NCI-H1436 (cell line): Measurements from ENCODE around the gene ALDH3A1.
A peak's percentile ranks its signal among the peaks of the same experiment; 100 is the strongest.
"Not testable (repeated sequence)": the region's sequence is repeated elsewhere in the genome, so short reads cannot be mapped to it uniquely, and the experiment has no call there.

Source experiments
- DNase-seq: peaks from one replicate; lab custom pipeline; 2025; lab: John Stamatoyannopoulos, UW

ALDH3A1 gene

DNA sequence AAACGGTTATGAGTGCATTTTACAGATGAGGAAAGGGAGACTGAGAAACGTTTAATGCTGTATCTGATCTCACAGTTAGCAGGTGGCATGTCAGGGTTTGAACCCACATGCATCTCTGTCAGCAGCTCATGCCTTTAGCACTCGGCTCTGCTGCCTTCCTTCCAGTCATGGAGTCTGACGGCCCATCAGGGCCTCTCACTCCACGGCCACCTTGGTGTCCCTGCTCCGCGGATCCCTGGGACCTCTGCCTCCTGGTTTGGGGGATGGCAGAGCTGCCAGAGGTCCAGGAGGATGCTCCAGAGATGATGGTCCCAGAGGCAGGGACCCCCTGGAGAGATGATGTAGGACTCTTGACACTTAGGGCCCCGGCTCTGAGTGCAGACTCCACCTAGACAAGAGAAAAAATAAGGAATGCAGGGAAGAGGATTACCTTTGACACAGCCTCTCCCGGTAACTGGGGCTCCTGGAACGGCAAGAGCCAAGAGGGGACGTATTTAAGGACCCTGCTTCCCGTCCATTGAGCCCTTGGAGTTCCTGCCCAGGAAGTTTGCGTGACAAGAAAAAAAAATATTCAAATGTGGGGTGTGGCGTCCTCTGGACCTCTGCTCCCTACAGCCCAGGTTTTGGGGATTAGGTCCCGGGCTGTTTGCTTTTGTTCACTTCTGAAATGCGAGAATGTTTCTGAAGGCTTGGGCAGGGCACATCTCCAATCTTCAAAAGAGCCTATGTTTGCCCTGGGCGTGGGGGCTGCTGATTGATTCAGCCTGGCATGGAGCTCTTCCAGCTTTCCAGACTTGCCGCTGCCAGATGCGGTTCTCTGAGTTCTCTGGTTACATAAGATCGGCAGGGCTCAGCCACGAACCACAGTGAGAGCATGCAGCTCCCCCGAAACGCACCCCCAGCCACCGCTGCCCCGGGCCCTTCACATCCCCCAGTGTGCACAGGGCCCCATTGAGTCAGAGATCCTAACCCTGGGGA lies at the start of gene ALDH3A1:
TSS of gene ALDH3A1 (minus strand) at position 470 of the 978 bp plus-strand sequence. CDS start 3,169 bp downstream, outside the sequence.
- DNase-seq, result no peak

DNA sequence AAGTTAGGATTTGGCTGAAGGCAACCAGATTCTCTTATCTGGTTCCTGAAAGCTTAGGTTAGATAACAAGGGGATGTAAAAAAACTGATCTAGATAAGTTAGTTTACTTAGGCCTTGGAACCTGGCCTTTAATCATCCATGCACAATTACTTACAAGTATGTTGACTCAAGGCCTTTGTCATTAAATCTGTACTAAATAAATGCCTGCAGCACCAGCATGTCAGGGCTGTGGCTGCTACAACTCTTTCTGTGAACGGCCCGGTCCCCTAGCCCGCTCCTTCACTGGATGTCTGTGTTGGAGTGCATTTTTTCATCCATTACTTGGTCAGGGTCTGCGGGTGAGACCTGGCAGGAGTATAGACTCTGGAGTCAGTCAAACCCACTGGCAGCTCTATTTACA lies 48.4 kb upstream of the ALDH3A1 start:
- no peak for DNase-seq

DNA sequence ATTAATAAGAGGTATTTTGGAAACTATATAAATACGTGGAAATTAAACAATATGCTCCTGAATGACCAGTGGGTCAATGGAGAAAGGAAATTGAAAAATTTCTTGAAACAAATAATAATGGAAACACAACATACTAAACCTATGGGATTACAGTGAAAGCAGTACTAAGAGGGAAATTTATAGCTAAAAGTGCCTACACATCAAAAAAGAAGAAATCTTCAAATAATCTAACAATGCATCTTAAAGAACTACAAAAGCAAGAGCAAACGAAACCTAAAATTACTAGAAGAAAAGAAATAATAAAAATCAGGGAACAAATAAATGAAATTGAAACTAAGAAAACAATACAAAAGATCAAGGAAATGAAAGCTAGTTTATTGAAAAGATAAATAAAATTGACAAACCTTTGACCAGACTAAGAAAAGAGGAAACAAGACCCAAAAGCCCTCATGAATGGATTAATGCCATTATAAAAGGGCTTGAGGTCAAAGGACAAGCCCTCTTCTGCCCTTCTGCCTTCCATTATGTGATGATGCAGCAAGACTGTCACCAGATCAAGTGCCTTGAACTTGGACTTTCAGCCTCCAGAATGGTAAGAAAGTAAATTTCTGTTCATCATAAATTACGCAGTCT lies 43.9 kb upstream of the ALDH3A1 start:
- DNase-seq, result no peak

DNA sequence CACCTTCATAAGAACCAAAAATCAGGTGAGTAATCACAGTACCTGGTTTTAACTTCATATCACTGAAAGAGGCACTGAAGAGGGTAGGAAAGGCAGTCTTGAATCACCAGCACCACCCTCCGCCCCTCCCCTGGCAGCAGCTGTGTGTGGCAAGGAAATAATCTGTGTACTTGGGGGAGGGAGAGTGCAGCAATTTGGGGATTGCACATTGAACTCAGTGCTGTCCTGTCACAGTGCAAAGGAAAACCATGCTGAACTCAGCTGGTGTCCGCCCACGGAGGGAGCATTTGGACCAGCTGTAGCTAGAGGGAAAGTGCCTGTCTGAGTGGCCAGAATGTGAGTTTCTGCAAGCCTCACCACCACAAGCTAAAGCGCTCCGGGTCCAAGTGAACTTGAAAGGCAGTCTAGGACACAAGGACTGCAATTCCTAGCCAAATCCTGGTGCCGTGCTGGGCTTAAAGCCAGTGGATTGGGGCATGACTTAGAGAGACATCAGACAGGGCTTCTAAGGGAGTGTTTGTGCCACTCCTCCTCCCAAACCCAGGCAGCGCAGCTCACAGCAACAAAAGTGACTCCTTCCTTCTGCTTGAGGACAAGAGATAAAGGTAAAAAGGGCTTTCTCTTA lies 39.7 kb upstream of the ALDH3A1 start:
- no peak for DNase-seq

DNA sequence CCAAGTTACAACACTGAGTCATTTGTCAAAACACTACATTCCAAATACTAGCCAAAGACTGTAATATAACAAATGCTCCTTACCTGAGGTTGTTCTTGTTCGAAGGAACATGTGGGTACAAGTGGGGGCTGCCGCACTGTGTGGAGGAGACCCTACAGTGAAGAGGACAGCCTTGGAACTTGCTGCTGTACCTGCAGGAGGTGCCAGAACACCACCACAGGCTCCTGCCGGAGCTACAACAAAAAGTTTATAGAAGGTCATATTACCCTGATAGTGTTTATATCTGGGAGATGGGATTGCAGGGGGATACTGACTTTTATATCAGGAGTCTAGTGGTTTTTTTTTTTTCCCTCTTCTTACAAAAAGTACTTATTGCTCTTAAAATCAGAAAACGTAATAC lies 37.8 kb upstream of the ALDH3A1 start:
- DNase-seq, result no peak

DNA sequence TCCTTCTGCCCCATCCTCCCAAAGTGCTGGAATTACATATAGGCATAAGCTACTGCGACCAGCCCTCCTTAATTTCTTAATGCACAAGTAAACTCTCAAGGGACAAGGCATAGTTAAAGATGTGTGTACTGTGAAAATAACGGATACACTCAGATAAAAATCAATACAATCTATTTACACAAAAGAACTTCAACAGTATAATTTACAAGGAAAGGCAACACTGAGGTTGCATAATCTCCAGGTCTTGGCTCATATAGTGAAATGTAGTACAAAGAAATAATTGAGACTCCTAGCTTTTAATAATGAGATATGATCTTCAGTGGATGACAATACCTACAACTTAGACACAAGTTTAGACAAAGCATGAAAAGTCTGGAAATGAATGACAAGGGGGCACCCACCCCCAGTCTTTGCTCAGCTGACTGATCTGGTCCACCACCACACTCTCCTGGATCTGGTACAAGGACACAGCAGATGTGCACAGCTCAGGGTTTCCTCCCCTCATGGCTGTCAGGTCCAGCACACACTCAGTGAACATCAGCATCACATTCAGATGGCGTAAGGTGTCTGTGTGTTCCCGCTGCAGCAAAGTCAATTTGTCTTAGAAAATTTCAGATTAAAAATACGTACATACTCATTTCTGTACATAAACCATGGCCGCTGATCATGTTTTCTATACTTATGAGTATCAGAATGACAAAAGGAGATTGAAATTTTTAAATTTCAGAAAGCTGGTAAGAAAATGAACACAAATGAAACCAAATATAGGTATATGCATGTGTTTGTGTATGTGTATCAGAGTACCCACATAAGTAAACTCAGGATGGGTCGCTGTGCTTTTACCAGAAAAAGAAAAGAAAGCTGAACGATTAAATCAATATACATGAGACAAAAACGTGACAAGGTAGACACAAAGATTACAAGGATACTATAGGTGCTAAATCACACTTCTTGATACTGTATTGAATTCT lies 33.7 kb upstream of the ALDH3A1 start:
- no peak for DNase-seq

DNA sequence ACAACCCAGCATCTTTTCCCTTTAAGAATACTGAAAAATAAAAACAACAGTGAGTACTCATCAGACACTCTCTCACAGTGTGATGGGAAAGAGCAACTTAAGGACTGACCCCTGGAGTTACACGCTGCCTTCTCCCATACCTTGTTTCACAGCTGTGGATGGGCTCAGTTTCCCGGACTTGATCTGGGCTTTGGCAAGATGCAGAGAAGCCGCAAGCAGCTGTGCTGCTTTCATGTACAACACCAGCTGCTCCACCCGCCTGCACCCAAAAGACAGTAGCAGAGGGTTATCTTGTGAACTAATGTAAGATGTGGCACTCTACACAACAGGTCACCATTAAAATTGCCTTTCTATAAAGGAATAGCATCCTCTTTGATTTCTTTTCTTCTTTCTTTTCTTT lies 32.7 kb upstream of the ALDH3A1 start:
- DNase-seq, result no peak

DNA sequence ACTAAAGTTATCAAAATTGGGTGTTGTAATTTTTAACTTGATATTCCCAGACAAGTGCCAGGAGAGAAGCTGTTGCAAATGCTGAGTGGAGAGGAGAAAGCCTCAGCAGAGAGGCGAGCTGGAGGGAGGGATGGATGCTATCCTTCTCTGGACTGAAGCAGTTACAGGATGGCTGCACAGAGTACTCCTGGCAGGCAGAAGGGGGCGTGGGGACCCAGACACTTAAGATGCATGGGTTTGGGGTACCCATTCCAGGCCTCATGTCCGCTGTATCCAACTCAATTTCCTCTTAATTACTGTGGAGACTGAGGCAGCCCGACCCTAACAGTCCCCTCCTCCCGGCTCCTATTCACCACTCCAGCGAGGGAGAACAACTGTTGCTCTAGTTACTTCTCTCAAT lies 25.4 kb upstream of the ALDH3A1 start:
- DNase-seq, result no peak

DNA sequence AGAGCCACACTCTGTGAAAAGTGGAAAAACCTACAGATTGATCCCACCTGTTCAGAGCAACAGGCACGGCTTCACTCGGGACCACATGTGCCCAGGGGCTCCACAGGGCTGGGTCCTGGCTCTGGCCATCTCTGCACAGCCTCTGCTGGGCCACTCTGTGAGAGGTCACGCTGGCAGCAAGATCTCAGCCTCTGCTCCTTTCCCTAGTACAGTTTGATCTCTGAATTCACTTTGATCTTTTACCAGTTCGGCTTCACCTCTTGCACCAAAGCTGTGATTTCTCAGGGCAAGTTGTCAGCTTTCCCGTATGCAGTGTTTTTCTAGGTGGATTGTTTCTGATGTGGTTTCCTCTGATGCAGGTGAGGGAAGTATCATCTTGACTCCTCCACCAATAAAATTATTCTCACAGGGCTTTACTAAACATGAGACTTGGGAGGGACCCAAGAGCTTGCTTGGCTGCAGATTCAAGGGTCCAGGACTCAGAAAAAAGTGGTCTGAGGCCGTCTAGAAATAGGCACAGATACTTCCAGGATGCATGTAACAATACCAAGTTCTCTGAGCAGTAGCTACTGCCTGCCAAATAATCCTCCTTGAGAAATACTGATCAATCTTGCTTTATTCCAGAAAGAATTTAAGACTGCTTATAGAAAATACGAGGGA lies 24.0 kb upstream of the ALDH3A1 start:
- DNase-seq, result no peak

DNA sequence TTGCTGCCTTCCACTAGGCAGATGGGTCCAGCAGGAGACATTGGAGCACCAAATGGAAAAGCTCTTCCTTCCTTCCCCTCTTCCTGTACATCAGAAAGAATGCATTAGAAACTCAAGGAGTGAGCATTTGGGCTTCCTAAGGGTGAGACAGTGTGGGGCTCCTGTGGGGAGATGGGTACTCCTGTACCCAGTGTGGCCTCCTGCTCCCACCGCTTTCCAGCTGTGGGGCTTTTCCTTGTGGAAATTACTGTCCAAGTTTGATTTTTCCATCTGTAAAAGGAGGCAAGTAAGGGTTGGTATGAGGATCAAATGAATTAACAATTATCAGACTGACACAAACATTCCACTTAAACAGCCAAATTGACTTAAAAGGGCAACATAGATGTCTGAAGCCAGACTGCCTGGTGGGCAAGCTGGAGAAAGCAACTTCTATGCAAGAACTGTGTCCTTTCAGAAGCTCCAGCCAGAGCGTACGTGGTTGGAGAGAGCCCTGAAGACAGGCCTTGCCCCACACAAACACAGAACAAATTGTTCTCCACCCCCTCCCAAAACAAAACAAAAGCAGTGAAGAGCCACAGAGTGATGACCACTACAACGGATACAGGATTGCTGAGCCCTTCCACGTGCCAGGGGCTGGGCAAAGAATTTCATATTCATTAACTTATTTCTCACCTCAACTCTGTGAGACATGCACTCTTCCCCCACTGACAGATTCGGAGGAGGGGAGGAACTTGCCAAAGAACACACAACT lies 23.1 kb upstream of the ALDH3A1 start:
- DNase-seq, result no peak

DNA sequence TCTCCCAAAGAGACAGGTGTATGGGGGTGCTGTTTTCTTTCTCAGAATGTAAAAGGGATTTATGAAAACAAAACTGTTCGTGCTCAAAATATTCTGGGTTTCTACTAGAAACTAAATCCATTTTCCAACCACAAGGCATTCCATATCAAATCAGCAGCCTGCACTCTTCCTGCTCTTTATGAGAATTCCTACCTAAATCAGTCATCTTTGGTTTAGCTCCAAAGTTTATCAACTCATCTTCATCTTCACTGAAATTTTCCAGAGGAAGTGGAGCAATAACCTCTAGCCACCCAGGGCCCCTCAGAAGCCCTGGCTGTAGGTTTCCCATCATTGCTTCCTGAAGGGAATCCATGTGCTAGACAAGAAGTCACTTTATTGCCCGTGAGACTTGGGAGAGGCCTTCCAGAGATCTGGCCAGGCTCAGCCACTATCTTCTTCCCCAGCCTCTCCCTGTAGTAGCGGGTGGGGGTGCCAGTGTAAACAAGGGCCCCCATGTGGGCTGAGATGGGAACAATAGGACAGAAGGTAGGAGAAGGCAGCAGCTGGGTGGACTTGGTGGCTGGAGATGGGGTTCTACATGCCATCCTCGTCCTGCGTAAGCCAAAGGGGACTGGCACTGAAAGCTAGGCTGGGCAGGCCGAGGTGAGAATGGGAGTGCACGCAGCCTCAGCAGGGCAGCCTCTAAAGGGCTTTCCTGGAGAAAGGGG lies 22.0 kb upstream of the ALDH3A1 start:
- no peak for DNase-seq

DNA sequence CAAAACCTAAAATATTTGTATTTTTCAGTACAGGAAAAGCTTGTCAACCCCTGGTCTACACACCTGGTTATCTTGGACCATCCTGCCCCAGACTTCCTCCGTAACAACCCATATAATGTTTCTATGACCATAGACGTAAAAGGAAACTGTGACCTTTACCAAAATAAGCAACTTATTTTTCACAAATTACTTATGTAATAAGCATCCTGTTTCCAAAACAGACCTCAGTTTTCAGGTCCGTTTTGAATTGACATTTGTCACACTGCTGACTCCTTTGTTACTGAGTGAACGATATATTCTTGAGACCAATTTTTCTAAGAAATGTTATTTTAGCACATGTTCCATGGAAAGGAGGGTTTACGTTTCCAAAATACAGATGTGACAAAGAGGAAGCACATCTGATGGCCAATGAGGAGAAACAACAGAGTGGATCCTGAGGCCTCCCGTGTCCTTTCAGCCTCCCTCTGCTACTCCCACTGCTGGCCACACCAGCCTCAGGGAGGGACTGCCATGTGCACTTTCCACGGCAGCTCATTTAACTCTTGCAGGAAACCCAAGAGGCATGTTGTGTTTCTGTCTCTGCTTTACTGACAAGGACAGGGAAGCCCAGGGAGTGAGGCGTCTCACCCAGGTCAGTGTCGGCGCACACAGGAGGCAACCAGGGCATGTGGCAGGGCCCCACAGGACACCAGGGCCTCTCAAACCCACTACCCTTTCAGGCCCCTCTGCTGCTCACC lies 20.1 kb upstream of the ALDH3A1 start:
- no peak for DNase-seq

DNA sequence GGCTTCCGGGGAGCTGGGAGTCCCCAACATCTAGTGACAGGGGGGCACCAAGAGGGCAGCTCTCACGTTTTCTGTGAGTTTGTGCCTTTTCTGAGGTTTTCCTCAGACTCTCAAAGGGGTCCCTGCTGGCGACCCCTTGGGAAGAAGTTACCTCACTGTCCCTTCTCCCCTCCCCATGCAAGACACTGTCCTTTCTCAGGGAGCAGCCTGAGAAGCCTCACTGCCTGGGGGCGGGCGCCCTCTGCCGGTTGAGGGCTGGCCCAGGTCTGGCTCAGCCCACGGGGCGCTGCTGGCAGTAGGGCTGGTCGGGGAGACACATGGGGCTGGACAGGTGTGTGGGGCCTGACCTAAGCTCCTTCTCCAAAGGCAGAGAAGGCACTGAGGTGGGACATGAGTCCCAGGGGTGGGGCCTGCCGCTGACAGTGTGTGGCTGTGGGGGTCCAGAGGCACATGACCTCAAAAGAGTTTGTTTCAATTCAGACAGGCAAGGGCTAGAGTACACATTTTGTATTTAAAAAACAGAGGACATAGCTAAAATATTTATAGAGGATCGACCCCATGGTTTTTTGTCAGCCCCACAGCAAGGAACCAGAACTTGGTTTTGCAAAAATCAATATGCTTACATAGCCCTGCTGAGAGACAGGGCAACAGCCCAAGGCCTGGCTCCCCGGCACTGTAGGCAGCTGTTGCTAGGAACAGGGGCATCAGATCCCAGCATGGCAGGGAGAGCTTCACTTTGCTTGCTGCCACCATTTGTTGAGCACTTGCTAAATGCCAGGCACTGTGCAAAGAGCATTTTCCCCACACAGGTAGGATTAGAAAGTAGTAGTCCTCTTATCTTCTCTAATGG lies 18.5 kb upstream of the ALDH3A1 start:
- DNase-seq, result peak; percentile 81

DNA sequence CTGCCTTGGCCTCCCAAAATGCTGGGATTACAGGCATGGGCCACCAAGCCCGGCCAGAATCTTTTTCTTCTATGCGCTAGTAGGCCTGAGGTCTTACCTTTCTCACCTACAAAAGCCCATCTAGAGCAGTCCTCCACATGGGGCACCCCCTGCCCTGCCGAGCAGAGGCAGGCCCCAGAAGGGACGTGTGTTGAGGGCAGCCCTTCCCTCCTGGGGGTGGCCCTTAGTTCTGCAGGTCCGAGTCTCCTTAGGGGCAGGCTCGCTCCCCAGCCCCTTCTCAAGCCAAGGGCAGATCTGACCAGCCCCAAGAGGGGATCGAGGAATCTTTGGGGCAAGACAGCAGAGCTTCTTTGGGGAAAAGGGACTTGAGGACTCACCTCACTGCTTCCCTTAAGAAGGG lies 17.9 kb upstream of the ALDH3A1 start:
- DNase-seq, result no peak

DNA sequence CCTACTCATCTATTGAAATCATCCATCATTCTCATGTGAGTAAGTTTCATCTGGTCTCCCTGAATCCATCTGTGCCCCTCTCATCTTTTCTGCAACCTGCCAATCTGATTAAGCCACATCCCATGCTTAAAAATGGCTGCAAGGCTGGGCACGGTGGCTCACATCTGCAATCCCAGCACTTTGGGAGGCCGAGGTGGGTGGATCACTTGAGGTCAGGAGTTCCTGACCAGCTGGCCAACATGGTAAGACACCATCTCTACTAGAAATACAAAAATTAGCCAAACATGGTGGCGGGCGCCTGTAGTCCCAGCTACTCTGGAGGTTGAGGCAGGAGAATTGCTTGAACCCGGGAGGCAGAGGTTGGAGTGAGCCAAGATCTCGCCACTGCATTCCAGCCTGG lies 15.9 kb upstream of the ALDH3A1 start:
- not testable (repeated sequence) for DNase-seq

DNA sequence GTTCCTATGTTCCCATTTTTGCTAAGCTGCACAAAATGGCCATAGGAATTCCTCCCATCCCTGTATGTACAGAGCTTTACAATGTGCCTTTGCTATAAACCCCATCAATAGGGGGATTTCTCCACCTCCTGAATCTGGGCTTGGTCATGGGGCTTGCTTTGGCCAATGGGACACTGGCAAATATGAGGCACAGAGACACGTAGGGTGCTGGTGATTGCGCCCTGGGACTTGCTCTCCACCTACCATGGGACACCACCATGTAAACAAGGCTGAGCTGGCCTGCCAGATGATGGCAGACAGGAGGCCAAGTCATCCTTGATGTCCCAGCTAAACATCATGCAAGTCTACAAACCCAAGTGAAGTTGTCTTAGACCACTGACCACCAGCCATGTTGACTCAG lies 15.3 kb upstream of the ALDH3A1 start:
- DNase-seq, result no peak

DNA sequence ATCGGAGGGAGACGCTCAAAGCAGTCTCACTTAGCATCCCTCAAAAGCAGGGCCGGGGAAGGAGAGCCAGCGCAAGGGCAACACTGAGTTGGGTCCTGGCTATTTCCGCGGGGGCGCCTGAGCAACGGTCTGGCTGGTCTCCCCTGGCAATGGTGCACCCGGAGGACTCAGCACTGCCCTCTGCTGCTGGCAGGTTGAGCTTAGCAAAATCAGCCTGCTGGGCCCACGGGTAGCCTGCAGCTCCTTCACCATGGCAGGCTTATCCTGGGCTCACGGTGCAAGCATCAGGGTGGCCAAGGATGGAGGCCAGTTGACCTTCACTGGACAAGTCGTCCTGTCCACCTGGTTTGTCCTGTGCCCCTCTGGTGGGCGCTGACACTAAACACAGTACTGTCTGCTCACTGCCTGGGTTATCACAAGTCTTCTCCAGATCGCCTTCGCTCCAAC lies 14.4 kb upstream of the ALDH3A1 start:
- peak; percentile 80 for DNase-seq

DNA sequence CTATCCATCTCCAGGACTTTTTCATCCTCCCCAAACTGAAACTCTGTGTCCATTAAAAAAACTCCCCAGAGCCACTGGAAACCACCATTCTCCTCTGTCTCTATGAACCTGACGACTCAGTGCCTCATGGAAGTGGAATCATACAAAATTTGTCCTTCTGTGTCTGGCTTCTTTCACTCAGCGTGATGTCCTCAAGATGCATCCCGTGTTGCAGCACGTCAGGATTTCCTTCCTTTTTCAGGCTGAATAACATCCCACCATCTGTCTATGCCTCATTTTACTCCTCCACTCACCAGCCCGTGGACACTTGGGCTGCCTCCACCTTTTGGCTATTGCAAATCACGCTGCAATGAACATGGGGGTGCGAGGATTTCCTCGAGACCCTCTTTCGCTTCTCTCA lies 12.6 kb upstream of the ALDH3A1 start:
- no peak for DNase-seq
